ENCODE data around the gene CSMD2. TPM values are rescaled to one million over a fixed set of nuclear protein-coding genes. Genes with fewer than 3 reads are reported as not detected.
A peak's percentile ranks its signal among the peaks of the same experiment; 100 is the strongest.

Gene CSMD2
- polyA plus RNA-seq, 1 donor from 2014 or later: not detected

DNA sequence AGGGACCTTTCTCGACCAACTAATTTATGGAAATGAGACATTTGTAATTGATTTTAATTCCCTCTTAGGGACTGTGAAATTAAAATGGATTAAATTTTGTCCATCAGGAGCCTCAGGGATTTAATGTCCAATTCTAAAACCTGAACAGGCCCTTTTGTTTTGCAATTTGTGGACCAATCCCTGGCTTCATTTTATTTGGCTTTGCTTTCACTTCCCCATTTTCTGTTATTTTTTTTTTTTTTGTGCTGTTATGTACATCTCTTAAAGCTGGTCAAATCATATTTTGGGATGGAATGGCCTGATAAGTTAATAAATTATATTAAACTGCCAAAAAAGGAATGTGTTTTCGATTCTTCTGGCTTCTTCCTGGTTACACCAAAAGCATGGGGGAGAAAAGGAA is 663.7 kb downstream of the CSMD2 start:
- Mint-ChIP-seq H3K4me3 (no peak overlapping the region), H3K4me1 (peaks cover 3 to 7% (median 5%) of the 10 kb centered on the region in 3 donors), H3K9me3 (peaks cover 6 to 18% (median 13%) of the 10 kb centered on the region in 3 donors), H3K36me3 (peaks cover 3% of the 10 kb centered on the region), H3K27ac (no peak overlapping the region), H3K27me3 (no peaks in the 10 kb centered on the region)

DNA sequence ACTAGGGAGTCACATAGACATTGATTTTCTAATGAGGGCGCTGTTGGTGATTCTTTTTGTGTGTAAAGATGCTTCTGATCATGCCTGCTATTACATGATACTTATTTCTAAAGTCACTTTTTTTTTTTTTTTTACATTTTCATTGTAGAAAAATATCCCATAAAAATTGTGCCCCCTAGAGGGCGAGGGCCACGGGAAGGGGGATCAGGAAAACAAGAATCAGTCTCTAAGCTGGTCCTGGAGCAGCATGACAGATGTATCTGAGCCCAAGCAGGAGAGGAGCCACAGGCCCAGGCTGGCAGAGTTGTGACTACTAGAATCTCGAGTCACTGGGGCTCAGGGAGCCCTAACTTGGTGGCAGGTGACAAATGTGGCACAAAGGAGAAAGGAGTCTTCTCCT is 664.5 kb downstream of the CSMD2 start:
- H3K9me3 Mint-ChIP-seq: peaks cover 10 to 26% (median 15%) of the 10 kb centered on the region in 3 donors
- peak overlapping the region in 1 of 4 donors; percentile 60 for H3K4me3 Mint-ChIP-seq
- H3K4me1 Mint-ChIP-seq: peaks cover 2 to 7% (median 5%) of the 10 kb centered on the region in 3 donors
- no peaks in the 10 kb centered on the region for H3K27me3 Mint-ChIP-seq
- no peak overlapping the region for H3K27ac Mint-ChIP-seq
- H3K36me3 Mint-ChIP-seq: peaks cover 4% of the 10 kb centered on the region

DNA sequence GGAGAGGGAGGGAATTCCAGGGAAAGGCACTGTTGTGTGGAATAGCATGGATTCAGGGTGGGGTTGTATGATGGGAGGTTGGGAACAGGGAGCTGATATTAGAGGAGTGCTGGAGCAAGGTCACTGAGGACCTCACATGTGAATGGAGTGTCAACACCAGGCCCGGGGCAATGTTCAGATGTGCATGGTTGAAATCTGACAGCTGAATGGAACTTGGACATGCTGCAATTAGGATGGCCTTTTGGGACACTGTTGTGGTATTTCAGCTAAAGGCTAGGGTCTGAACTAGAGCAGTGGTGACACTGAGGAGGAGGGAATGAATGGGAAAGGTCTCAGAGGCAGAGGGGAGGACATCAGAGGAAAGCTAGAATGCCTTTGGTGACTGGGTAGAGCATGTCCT is 667.6 kb downstream of the CSMD2 start:
- H3K27ac Mint-ChIP-seq: no peak overlapping the region
- no peak overlapping the region for H3K4me3 Mint-ChIP-seq
- no peaks in the 10 kb centered on the region for H3K27me3 Mint-ChIP-seq
- peaks cover 2 to 7% (median 5%) of the 10 kb centered on the region in 3 donors for H3K4me1 Mint-ChIP-seq
- peaks cover 14 to 43% (median 19%) of the 10 kb centered on the region in 3 donors for H3K9me3 Mint-ChIP-seq
- H3K36me3 Mint-ChIP-seq: peaks cover 17% of the 10 kb centered on the region

- Mint-ChIP-seq H3K36me3 (peaks cover 31% of the 10 kb centered on the region), H3K27ac (peak overlapping the region in 1 of 3 donors; percentile 73), H3K4me1 (no peaks in the 10 kb centered on the region), H3K4me3 (no peak overlapping the region), H3K27me3 (no peaks in the 10 kb centered on the region), H3K9me3 (peaks cover 14 to 43% (median 22%) of the 10 kb centered on the region in 3 donors)
These were observed 670.1 kb downstream of the CSMD2 start for GRCh38 chr1:33494929-33495328.

DNA sequence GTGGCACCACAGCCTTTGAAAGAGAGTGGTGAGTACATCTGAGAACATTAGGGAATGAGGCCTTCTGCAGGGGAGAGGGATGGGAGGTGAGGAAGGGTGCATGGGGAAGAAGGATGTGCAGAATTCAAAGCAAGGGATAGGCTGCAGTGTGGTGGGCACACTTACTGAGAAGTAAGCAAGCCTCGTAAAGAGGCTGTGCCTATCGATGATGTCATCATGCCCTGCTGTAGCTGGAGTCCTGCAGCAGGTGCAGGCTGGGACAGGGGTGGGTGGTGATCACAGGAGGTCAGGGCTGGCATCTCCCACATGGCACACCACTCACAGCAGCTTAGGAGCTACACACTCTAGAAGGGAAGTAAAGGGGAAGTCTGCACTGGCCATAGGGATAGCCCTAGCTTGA is 676.4 kb downstream of the CSMD2 start:
- H3K4me3 Mint-ChIP-seq: no peak overlapping the region
- no peaks in the 10 kb centered on the region for H3K4me1 Mint-ChIP-seq
- H3K36me3 Mint-ChIP-seq: peaks cover 36% of the 10 kb centered on the region
- no peak overlapping the region for H3K27ac Mint-ChIP-seq
- no peaks in the 10 kb centered on the region for H3K27me3 Mint-ChIP-seq
- peaks cover 10 to 17% (median 12%) of the 10 kb centered on the region in 3 donors for H3K9me3 Mint-ChIP-seq

DNA sequence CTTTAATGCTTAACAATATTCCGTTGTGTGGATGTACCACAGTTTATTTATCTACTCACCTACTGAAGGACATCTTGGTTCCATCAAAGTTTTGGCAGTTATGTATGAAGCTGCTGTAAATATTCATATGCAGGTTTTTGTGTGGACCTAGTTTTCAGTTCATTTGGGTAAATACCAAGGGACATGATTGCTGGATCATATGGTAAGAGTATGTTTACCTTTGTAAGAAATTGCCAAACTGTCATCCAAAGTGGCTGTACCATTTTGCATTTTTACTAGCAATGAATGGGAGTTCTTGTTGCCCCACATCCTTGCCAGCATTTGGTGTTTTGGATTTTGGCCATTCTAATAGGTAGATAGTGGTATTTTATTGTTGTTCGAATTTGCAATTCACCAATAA is 682.6 kb downstream of the CSMD2 start:
- H3K4me3 Mint-ChIP-seq: peak overlapping the region in 1 of 4 donors; percentile 36
- H3K9me3 Mint-ChIP-seq: peaks cover 9 to 12% (median 9%) of the 10 kb centered on the region in 3 donors
- no peaks in the 10 kb centered on the region for H3K4me1 Mint-ChIP-seq
- H3K36me3 Mint-ChIP-seq: peaks cover 23% of the 10 kb centered on the region
- H3K27ac Mint-ChIP-seq: no peak overlapping the region
- no peaks in the 10 kb centered on the region for H3K27me3 Mint-ChIP-seq

- no peaks in the 10 kb centered on the region for H3K9me3 Mint-ChIP-seq
- H3K4me1 Mint-ChIP-seq: peaks cover 0 to 8% (median 7%) of the 10 kb centered on the region in 3 donors
- no peaks in the 10 kb centered on the region for H3K27me3 Mint-ChIP-seq
- no peak overlapping the region for H3K4me3 Mint-ChIP-seq
- H3K27ac Mint-ChIP-seq: no peak overlapping the region
- peaks cover 4% of the 10 kb centered on the region for H3K36me3 Mint-ChIP-seq
These were observed 687.6 kb downstream of the CSMD2 start for GRCh38 chr1:33477451-33477850.

DNA sequence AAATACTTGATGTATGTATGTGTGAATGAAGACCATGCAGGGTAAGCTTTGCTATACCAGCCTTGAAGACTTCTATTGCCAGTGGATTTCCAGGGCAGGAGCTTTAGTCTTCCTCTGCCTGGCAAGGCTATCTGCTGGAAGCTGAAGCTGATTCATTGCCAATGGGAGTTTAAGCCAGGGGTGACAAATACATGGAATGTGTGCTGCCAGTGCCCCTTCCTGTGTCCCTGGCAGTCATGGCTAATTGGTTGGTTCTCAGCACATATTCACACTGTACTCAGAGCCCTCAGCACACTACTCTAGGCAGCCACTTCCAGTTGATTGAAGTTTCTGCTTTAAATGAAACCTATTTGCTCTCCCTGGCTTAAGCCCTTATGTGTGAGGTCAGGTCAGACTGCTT is 691.1 kb downstream of the CSMD2 start:
- H3K4me1 Mint-ChIP-seq: peaks cover 13 to 16% (median 14%) of the 10 kb centered on the region in 3 donors
- H3K27me3 Mint-ChIP-seq: no peaks in the 10 kb centered on the region
- H3K27ac Mint-ChIP-seq: no peak overlapping the region
- peak overlapping the region in 2 of 4 donors; percentile 23 to 49 for H3K4me3 Mint-ChIP-seq
- H3K36me3 Mint-ChIP-seq: no peaks in the 10 kb centered on the region
- H3K9me3 Mint-ChIP-seq: no peaks in the 10 kb centered on the region

- peak within 1 kb of the TSS; percentile 23 to 98 (median 92) for H3K4me3 Mint-ChIP-seq
- peak within 1 kb of the TSS; percentile 3 to 73 (median 7) for H3K27ac Mint-ChIP-seq
- H3K27me3 Mint-ChIP-seq: no peaks in the 10 kb centered on the region
- peaks cover 13 to 16% (median 14%) of the 10 kb centered on the region in 3 donors for H3K4me1 Mint-ChIP-seq
- H3K36me3 Mint-ChIP-seq: no peaks in the 10 kb centered on the region
- H3K9me3 Mint-ChIP-seq: no peaks in the 10 kb centered on the region
These were observed 692.6 kb downstream of the CSMD2 start, which contains the start of gene ZSCAN20 for GRCh38 chr1:33472269-33472980. Gene ZSCAN20 (plus strand): TSS chr1:33472645. CDS start chr1:33479289, 6,644 bp downstream.

DNA sequence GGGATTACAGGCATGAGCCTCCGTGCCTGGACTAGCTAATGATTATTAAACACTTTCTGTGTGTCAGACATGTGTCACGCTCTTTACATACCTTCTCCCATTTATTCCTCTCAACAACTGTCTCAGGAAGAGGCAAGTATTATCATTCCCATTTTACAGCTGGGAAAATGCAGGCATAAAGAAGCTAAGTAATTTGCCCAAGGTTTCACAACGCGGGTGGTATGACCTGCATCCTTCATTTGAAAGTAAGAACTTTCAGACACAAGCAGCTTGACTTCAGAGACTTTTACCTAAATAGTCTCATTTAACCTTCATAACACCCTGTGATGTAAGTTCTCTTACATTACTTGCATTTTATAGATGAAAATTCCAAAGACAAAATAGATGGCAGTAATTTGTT is 693.6 kb downstream of the CSMD2 start:
- no peaks in the 10 kb centered on the region for H3K9me3 Mint-ChIP-seq
- H3K27ac Mint-ChIP-seq: peak overlapping the region in 1 of 3 donors; percentile 73
- H3K4me1 Mint-ChIP-seq: peaks cover 13 to 16% (median 14%) of the 10 kb centered on the region in 3 donors
- H3K36me3 Mint-ChIP-seq: no peaks in the 10 kb centered on the region
- no peak overlapping the region for H3K4me3 Mint-ChIP-seq
- H3K27me3 Mint-ChIP-seq: no peaks in the 10 kb centered on the region

DNA sequence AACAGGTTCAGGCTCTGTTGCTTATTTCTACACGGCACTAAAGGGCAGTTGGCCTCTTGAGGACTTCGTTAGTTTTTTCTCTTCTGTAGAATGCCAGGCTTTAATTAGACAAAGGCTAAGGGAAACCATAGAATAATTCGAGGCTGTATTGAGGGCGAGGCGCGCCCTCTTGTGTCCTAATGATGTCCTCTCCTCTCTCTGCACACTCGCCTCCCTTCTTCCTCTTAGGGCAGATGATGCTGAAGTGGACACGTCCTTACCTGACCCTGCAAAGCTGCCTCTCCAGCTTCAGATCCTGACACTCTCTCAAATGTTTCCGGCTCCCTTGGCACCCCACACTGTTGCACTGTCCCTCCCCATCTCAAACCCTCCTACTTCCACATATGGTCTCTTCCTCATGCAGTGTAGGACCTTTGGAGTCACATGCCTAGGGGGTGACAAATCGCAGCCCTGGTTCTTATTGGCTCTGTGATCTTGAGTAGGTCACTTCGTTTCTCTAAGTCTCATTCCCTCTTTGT is 694.5 kb downstream of the CSMD2 start:
- H3K36me3 Mint-ChIP-seq: no peaks in the 10 kb centered on the region
- H3K9me3 Mint-ChIP-seq: no peaks in the 10 kb centered on the region
- H3K4me3 Mint-ChIP-seq: peak overlapping the region in 1 of 4 donors; percentile 24
- no peak overlapping the region for H3K27ac Mint-ChIP-seq
- peaks cover 13 to 16% (median 14%) of the 10 kb centered on the region in 3 donors for H3K4me1 Mint-ChIP-seq
- no peaks in the 10 kb centered on the region for H3K27me3 Mint-ChIP-seq

DNA sequence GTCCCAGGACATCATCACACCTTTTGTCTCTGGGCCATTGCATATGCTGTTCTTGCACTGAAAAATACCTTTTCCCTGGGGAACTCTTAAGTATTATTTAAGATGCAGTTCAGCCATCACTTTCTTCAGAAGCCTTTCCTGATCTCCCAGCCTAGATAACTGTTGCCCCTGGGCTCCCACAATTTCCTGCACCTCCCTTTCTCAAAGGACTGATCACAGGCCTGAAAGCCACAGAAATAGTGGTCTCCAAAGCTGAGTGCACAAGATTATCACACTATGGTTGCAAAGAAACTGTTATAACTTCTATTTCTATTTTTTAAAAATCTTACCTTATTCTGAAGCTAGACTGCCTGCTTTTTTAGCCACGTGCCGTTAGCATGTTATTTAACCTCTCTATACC is 695.3 kb downstream of the CSMD2 start:
- Mint-ChIP-seq H3K27ac (no peak overlapping the region), H3K9me3 (no peaks in the 10 kb centered on the region), H3K36me3 (no peaks in the 10 kb centered on the region)

DNA sequence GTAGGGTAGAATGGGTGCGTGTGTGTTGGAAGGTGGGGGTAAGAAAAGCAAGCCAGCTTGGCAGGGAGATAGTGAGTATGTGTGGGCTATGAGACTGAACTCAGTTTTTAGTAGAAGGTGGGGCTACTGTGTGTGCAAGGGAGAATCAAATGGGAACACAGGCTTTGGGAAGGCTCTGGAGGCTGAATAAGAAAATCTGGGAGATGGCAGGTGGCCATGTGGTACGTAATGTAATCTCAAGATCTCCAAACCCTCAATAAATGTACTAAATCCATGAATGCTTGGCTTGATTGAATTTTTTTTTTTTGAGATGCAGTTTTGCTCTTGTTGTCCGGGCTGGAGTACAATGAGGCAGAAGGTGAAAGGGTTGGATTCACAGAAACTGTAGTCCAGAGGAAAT is 696.1 kb downstream of the CSMD2 start:
- Mint-ChIP-seq H3K27me3 (no peaks in the 10 kb centered on the region), H3K4me3 (no peak overlapping the region), H3K4me1 (peaks cover 13 to 16% (median 16%) of the 10 kb centered on the region in 3 donors), H3K27ac (peak overlapping the region in 1 of 3 donors; percentile 18), H3K36me3 (no peaks in the 10 kb centered on the region), H3K9me3 (no peaks in the 10 kb centered on the region)

More for the DNA sequence above, 695.3 kb downstream of the CSMD2 start:
- Mint-ChIP-seq H3K4me1 (peaks cover 13 to 16% (median 16%) of the 10 kb centered on the region in 3 donors), H3K27me3 (no peaks in the 10 kb centered on the region), H3K4me3 (no peak overlapping the region)

DNA sequence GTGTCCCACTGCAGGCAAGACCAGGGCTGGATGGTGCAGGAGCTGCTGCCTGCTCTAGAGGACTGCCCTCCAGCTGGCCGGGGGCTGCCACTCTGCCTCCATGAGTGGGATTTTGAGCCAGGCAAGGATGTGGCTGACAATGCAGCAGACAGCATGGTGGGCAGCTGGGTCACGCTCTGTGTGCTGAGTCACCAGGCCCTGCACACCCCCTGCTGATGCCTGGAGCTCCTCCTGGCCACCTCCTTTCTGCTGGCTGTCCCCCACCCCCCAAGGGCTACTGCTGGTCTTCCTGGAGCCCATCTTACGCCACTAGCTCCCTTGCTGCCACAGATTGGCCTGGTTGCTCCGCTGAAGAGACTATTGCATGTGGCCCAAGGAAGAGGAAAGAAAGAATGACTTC is 696.5 kb downstream of the CSMD2 start:
- H3K27ac Mint-ChIP-seq: peak overlapping the region in 1 of 3 donors; percentile 18

DNA sequence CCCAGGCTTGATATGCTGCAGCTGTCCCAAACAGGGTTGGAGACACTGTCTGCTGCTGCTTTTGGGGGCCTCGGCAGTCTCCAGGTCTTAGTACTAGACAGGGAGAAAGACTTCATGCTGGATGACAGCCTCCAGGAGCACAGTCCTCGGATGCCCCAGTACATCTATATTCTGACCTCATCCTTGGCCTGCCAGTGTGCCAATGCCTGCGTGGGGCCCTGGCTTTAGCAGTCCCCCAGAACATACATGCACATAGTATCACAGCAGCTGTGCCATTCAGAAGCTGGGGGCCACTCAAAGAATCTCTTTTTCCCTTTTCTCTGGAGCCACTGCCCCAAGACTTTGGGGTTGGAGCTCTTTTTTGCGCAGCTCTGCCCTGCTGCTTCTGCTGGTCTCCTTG is 697.0 kb downstream of the CSMD2 start:
- no peak overlapping the region for H3K4me3 Mint-ChIP-seq
- no peaks in the 10 kb centered on the region for H3K9me3 Mint-ChIP-seq
- H3K27me3 Mint-ChIP-seq: no peaks in the 10 kb centered on the region
- H3K4me1 Mint-ChIP-seq: peaks cover 7 to 17% (median 10%) of the 10 kb centered on the region in 3 donors
- no peak overlapping the region for H3K27ac Mint-ChIP-seq
- no peaks in the 10 kb centered on the region for H3K36me3 Mint-ChIP-seq

More for the DNA sequence above, 696.5 kb downstream of the CSMD2 start:
- Mint-ChIP-seq H3K9me3 (no peaks in the 10 kb centered on the region), H3K27me3 (no peaks in the 10 kb centered on the region), H3K4me3 (no peak overlapping the region), H3K4me1 (peaks cover 12 to 16% (median 14%) of the 10 kb centered on the region in 3 donors), H3K36me3 (no peaks in the 10 kb centered on the region)
